Measurements from ENCODE around the gene ATG10.
A peak's percentile ranks its signal among the peaks of the same experiment; 100 is the strongest.

The ATG10 gene

DNA sequence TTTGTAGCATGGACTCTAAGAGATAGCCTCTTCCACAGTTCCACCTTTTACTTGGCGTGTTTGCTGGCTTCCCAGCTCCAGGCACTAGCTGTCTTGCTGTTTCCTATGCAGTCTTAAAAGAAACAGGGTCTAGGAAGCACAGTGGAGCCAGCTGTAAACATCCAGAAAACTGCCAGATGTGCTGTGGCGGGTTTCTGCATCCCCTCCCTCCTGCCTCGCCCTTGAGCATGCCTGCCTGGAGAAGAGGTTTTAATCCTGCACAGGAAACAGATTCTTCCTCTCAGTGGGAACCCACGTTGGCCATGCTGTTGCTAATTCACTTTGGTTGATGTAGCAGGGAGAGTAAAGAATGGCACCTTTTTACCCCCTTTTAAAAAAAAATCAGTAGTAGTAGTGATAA, 185.1 kb downstream of the ATG10 start:
- H3K27ac ChIP-seq, result no peak overlapping the region
- no peak overlapping the region for H3K4me3 ChIP-seq

DNA sequence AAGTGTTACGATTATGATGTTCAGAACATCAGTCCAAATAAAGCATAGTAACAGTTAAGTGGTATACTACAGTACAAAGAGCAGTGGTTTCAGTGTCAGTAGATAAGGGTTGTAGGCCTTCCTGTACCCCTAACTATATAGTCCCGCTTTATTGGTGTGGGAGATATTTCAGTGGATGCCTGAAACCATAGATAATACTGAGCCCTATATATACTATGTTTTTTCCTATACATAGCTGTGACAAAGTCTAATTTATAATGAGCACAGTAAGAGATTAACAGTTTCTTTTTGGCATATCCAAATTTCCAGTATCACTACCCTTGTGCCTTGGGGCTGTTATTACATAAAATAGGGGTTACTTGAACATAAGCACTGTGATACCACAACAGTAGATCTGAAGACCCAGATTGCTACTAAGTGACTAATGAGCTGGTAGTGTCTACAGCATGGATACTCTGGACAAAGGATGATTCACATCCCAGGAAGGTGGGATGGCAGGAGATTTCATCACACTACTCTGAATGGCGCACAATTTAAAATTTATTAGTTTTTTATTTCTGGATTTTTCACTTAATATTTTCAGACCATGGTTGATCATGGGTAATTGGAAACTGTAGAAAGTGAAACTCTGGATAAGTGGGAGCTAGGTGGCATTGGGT, 187.1 kb downstream of the ATG10 start:
- H3K4me3 ChIP-seq, result no peak overlapping the region
- H3K27ac ChIP-seq, result no peak overlapping the region

DNA sequence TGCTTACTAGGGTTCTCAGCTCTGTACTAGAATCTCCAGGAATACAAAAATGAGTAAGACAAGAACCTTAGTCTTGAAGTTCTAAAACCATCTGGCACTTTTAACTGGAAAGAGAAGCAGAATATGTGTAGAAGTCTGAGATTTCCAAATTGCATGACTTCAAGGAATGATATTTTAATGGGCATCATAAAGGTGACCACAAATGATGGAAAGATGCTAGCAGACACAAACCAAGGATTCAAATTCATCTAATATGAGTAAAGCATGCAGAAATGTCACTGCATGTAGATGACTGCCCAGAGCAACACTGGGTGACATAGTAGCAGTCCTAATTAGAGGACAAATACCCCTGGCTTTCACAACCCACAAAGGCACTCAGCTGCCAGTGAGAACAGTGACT, 189.1 kb downstream of the ATG10 start:
- Histone ChIP-seq H3K27ac (no peak overlapping the region), H3K4me3 (no peak overlapping the region)

DNA sequence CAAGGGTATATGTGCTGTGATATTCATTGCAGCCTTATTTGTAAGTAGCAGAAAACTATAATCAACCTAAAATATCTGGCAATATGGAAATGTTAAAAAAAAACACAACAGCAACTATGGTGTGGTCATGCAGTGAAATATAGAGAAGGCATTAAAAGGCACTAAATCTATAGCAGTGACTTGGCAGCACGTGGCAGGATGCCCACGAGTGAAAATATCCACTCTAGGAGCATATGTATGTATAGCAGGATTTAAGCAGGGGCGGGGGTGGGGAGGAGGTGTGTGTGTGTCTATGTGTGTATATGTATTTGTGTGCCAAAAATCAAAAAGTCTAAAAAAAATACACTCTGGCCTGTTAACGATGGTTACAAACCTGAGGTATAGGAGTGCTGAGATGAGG, 190.8 kb downstream of the ATG10 start:
- no peak overlapping the region for H3K4me3 ChIP-seq
- no peak overlapping the region for H3K27ac ChIP-seq

DNA sequence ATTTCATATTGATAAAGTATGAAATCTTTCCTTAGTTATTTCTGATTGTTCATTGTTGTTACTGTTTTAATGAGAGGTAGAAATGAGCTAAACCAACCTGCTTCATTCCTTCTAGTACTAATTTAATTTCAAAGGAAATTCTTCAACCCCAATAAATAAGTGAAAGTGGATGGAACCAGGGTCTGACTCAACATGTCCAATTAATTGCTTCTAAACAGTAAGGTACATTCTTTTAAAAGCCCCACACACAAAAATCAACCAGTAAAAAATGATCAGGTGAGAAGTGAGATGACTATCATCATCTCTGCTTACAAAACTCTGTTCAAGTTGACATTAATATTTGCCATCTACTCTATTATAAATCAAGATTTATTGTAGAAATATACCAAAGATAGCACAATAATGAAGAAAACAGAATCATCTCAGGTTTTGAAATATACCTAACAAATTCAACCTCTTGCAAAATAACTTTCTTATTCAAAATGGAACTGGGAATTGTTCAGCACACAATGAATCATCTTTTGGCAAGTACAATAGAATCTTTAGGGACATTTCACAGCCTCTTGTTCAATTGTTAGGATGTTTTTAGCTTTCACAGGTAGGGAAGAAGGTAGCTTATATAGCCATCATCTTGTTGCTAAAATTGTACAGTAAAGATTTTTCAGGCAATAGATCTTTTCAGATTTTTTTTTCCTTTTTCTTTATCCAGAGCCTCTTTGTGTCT, 191.8 kb downstream of the ATG10 start:
- Histone ChIP-seq H3K4me3 (no peak overlapping the region), H3K27ac (peak overlapping the region in 11 of 21 experiments; percentile 4 to 79 (median 44))

DNA sequence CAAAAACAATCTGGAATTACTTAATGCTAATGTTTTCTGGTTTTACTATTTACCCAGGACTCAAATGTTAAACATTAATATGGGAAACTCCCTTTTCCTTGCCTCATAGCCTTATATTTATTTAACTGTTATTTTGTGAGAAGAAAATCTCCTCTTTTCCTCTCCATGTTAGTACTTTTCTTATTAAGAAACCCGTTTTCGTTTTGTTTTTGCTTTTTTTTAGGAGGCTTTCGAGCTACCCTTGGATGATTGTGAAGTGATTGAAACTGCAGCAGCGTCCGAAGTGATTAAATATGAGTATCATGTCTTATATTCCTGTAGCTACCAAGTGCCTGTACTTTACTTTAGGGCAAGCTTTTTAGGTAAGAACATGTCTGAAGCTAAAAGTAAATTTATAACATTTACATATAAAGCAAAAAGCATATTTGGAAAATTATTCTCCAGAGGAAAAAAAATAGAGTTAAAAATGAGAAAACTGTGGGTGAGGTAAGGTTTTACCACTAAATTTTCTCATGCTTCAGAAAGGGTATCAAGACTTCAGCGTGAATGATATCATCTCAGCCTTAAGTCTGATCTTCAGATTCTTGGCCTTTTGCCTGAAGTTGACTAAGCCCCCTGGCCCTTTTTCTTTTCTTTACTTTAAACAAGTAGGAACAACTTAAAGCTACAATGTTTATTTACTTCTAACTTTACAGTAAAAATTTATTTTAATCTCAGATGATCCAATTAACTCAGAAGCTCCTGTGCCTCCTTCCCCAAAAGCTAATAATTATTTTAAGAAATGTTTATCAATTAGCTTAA, 192.6 kb downstream of the ATG10 start:
- peak overlapping the region in 14 of 21 experiments; percentile 4 to 79 (median 40) for H3K27ac ChIP-seq
- no peak overlapping the region for H3K4me3 ChIP-seq

DNA sequence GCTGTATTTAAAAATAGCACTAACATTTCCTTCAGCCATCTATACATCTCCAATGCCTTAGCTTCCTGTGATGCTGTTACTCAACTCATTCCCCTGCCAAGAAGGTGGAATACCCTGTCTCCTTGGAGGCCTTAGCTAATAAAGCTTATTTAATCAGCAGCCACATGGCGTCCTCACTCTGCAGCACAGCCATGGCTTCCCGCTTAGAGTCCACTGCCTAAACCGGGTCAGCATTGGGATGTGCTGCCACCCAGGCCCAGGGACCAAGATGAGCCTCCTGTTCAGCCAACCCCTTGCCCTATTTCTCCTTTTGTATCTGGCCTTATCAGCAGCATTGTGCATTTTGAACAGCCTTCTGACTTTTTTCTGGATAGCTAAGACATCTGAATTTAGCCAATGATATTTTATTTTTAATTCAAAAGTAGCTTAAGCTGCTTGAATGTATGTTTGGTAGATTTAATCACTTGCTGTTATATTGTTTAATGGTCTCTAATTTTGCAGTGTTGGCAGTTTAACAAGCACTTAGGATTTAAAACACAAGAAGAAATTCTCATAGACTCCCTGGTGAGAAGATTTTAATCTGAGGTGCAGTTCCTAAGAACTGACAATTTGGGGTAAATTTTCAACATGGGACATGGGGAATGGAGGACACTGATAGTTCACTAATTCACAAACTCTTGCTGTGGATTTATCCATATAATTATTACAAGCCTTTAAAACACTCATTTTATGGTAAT, 193.3 kb downstream of the ATG10 start:
- H3K4me3 ChIP-seq, result no peak overlapping the region
- peak overlapping the region in 13 of 21 experiments; percentile 13 to 79 (median 46) for H3K27ac ChIP-seq

DNA sequence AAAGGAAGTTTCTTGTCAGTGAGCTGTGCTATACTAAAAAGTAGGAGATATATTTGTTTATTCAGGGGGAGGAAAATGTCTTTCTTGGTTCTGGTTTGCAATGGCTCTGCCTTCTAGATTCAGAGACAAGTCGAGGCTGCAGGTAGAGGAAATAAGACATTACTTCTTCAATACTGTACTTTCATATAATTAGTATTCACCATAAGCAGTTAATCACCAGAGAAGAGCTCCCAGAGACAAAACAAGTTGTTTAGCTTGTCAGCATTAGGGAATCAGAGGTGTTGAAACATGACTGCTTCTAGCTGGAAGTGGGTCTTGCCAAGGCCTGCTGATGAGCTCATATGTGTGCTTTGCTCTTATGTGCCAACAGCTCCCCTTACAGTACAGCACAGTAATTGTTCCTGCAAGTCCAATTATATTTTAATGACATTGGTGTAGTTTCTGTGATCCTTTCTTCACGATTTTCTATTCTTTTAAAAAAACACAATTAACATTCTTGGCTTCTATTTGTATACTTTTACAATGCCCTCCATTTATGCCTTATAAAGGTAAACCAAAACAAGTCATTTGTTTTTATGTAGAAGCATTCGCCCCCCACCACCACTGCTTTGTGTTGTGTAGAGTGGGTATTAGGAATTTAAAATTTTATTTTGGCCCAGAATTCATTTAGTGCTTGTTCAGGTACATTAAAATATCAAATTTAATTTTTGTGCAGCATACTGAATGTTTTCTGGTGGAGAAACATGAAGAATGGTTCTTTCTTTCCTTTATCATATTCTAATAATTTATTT, 194.1 kb downstream of the ATG10 start:
- Histone ChIP-seq H3K4me3 (no peak overlapping the region), H3K27ac (peak overlapping the region in 8 of 21 experiments; percentile 5 to 79 (median 66))

DNA sequence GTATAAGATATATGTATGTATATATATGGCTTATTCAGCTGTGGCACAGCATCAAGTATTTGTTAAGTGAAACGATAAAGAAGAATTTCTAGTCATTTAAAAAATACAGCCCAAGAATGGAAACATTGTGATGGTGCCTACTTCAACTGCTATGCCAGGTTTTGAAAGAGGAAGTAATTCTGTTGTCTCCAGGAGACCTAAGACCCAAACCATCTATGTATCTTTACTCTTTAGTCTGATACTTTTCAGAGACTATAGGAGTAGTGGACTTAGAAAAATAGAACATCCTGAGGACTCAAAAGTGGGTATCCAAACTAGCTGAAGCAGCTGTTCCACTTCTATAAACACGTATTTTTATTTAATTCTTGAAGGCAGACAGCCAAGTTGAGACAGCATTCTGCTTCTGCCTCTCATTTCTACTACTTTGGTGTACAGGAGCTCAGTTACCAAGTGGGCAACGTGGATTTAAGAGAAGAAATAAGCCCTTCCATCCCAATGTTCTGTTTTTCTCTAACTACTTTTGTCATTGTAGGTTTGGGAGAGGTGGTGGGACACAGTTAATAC, 195.6 kb downstream of the ATG10 start:
- H3K4me3 ChIP-seq, result no peak overlapping the region
- no peak overlapping the region for H3K27ac ChIP-seq

DNA sequence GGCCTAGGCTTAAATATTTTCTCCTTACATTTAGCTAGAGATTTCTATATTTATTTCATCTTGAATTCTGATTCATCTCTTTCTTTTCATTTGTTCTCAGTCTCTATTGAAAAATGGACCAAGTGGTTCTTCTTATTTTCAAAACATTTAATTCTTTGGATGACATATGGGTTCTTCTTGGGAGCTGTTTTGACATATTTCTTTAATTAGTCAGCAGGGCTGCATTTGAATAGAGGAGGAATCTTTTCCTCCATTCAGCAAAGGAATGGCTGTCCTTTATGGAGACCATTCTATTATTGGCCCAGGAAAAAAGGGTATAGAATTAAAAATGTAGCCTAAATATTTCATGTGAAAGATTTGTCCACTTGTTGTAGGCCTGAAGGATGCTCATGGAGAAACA, 196.5 kb downstream of the ATG10 start:
- H3K4me3 ChIP-seq, result no peak overlapping the region

DNA sequence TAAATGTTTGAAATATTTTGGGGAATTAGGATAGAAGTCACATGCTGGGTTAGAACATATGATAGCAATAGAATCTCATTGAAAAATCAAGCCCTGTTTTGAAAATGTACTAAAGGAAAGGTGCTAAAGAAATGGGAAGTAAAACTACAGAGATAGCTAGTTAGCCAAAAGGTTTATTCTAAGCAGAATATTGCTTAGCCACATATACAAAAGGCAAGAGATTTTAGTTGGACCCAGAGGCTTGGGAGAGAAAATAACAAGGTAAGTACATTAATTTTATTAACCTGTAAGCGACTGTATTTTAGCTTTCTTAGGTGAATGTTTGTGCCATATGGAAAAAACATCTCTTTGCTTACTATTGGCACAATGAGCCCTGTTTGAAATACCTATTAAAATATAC, 198.1 kb downstream of the ATG10 start:
- H3K4me3 ChIP-seq, result no peak overlapping the region
- H3K27ac ChIP-seq, result no peak overlapping the region

More for the DNA sequence above, 196.5 kb downstream of the ATG10 start:
- H3K27ac ChIP-seq, result no peak overlapping the region

DNA sequence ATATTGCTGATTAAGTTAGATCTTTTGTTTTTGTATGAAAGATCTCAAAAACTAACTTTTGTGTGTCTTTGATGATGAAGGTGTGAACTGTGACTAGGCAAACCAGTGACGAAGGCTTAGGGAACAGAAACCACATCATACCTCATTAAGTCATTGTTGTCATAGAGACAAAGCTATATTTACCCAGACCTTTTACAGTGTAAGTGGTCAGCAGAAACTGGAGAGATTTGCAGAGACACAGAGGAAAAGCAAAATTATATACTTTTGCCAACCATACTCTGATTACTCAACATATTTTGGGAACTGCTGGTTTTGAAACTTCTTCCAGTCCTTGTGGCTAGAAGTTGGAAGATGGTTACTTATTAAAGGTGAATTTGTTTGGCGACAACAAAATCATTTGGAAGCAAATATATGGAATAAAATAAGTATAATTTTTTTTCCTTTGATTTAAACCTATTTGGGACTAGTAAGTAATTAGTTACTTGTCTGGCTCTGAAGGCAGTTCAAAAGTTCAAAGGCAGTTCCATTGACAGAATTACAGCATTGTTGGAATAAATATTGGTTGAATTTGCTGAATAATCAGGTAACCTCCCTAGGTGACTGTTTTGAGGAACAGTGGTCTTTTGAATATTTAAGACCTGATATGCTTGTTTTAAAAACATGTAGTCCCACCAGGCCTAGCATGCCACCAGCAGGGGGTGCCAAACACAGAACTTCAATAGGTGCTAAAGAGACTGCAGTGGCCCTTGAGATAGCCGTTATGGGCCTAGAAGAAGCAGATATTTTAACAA, 202.5 kb downstream of the ATG10 start:
- H3K27ac ChIP-seq, result peak overlapping the region in 1 of 21 experiments; percentile 14
- H3K4me3 ChIP-seq, result no peak overlapping the region

DNA sequence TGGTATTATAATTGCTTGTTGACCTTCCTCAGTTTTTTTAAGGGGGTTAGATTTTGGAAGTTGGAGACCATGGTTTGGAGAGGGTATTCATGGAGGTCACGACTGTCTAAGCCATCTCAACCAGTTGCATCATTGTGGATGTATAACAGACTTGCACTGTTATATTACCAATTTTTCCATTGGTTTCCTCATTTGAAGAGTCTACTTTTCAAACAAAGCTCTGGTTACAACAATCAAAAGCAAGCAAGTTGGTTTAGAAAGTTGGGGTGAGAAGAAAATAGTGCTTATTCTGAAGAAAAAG, 203.0 kb downstream of the ATG10 start:
- Histone ChIP-seq H3K27ac (no peak overlapping the region), H3K4me3 (no peak overlapping the region)

DNA sequence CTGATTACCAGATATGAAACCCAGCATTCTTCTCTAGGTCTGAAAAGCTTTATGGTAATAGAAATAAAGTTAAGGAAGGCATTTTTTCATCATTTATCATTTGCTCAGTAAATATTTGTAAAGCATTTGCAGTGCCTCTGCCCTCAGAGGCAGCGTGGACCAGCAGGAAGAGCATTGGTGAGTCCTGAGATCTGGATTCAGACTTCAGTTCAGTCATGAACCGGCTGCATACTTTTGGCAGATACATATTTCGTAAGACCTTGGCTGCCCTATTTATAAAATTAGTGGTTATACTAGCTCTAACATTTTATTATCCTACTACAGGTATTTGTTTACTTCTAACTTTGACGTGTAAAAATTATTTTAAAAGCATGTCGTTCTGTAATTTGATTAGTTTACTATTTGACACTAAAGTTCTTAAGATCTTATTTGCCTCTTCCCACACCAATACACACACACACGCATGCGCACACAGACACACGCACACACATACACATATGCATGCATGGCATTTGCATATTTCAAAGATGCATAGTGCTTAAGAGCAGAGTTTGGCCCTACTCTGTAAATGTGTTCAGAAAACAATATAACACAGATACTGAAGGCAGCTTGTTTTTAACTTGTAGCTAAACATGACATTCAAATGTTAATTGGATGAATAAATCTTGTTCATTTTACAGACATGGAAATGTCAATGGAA, 204.4 kb downstream of the ATG10 start:
- Histone ChIP-seq H3K4me3 (no peak overlapping the region), H3K27ac (no peak overlapping the region)

DNA sequence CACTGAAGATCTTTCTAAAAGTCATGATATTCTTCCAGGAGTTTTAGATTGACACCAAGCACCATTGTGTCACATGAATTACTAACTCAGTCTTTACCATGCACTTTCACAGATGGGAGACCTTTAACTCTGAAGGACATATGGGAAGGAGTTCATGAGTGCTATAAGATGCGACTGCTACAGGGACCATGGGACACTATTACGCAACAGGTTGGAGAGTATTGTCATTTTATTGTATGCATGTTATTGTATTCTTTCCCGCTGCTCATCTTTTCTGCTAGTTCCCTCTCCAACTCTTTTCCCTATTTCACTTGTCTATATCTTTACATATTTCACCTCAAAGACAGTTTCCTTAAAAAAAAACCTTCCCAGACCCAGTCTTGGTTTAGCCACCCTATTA, 206.6 kb downstream of the ATG10 start:
- no peak overlapping the region for H3K4me3 ChIP-seq
- H3K27ac ChIP-seq, result no peak overlapping the region

DNA sequence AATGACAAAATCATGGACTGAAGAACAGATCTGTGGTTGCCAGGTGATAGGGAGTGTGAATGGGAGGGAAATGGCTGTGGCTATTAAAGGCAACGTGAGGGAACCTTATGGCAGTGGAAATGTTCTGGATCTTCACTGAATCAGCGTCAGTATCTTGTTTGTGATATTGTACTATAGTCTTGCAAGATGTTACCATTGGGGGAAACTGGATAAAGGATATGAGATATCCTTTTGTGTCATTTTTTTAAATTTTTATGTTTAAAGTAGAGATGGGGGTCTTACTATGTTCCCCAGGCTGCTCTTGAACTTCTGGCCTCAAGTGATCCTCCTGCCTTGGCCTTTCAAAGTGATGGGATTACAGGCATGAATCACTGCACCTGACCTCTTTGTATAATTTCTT, 210.8 kb downstream of the ATG10 start:
- no peak overlapping the region for H3K4me3 ChIP-seq
- H3K27ac ChIP-seq, result no peak overlapping the region

DNA sequence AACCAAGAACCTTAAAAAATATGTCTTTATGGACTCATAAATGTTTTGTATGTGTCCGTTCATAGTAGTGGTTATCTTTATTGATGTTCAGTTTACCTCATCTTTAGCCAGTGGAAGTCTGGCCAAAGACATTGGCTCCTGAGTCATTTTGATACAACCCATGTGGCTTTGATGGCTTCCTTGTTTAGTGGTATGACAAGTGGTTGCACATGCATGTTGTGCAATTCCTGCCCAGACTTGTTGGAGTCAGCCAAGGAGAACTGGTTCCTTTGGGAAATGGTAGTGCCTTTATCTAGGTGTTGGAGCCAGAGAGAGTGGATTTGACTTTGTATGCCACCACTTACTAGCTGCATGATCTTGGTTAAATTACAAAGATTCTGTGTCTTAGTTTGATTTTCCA, 212.0 kb downstream of the ATG10 start:
- H3K4me3 ChIP-seq, result no peak overlapping the region
- peak overlapping the region in 3 of 21 experiments; percentile 26 to 45 (median 31) for H3K27ac ChIP-seq

DNA sequence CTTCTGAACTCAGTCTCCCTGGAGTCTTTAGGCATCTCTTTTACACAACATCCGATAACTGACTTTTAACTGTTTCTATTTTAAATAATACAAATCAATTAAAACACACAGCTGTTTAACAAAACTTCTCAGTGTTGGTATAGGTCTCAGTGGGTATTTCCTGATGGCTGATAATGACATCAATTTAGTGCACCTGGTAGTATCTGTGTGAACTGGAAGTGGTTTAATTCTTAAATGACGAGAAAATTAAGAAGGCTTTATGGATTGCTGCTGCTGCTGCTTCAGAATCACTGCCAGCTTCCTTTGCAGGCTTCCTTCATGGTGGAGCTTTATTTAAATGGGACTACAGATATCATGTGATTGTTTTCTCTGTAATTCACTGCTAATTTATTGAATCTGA, 214.0 kb downstream of the ATG10 start:
- Histone ChIP-seq H3K4me3 (no peak overlapping the region), H3K27ac (no peak overlapping the region)
